ENCODE data around the gene PRKG1. TPM values are rescaled to one million over a fixed set of nuclear protein-coding genes. Genes with fewer than 3 reads are reported as not detected.
"Not testable (repeated sequence)": the region's sequence is repeated elsewhere in the genome, so short reads cannot be mapped to it uniquely, and the experiment has no call there.

The PRKG1 gene
- total RNA-seq, 2 donors from 2014 or later, result 1.3 to 2.7 TPM

DNA sequence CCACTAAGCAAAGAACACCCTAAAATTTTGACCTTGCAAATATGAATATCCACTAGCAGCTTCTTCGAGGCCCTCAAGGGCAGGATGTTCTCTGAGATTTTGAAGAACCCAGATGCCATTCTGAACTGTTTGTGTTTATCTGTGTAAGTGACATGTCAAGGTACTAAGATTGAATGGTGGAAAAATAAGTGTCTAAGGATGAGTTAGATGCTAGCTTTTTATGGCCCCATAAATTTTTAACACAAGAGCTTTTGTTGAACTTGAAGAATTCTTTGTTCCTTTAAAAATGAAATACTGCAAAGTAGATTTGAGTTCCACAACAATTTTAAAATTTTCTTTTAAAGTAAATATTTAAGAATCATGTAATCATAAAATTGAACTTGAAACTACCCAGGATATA lies 365.4 kb downstream of the PRKG1 start:
- no peak overlapping the region for H3K27ac ChIP-seq (ENCODE audit: low read depth, low read length)
- H3K27me3 Mint-ChIP-seq (ENCODE audit: insufficient read depth), result no peaks in the 10 kb centered on the region
- no peak overlapping the region for H3K4me3 Mint-ChIP-seq
- TF ChIP-seq, protein P1, sequence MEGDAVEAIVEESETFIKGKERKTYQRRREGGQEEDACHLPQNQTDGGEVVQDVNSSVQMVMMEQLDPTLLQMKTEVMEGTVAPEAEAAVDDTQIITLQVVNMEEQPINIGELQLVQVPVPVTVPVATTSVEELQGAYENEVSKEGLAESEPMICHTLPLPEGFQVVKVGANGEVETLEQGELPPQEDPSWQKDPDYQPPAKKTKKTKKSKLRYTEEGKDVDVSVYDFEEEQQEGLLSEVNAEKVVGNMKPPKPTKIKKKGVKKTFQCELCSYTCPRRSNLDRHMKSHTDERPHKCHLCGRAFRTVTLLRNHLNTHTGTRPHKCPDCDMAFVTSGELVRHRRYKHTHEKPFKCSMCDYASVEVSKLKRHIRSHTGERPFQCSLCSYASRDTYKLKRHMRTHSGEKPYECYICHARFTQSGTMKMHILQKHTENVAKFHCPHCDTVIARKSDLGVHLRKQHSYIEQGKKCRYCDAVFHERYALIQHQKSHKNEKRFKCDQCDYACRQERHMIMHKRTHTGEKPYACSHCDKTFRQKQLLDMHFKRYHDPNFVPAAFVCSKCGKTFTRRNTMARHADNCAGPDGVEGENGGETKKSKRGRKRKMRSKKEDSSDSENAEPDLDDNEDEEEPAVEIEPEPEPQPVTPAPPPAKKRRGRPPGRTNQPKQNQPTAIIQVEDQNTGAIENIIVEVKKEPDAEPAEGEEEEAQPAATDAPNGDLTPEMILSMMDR (conservative IDR thresholded peaks at IDR 0.05), result no peak
- H3K9me3 Mint-ChIP-seq, result no peaks in the 10 kb centered on the region
- DNase-seq, result no peak
- no peaks in the 10 kb centered on the region for H3K4me1 Mint-ChIP-seq
- H3K9ac ChIP-seq (ENCODE audit: extremely low read depth, low read length, poor library complexity, severe bottlenecking), result no peak overlapping the region
- H3K27ac Mint-ChIP-seq, result no peak overlapping the region
- H3K9me3 ChIP-seq (ENCODE audit: control insufficient read depth, low read length), result no peaks in the 10 kb centered on the region
- no peaks in the 10 kb centered on the region for H3K27me3 ChIP-seq (ENCODE audit: control insufficient read depth, insufficient read depth, low read length, poor library complexity, severe bottlenecking)
- no peaks in the 10 kb centered on the region for H3K36me3 ChIP-seq (ENCODE audit: control insufficient read depth, insufficient read depth, low read length)
- no peaks in the 10 kb centered on the region for H3K4me1 ChIP-seq (ENCODE audit: control insufficient read depth, insufficient read depth, low read length)
- no peaks in the 10 kb centered on the region for H3K36me3 Mint-ChIP-seq (ENCODE audit: low read depth)
- no peak overlapping the region for H3K4me3 ChIP-seq (ENCODE audit: low read length)
- WGBS, 2 experiments (ENCODE audit: insufficient coverage in 1 of 2, insufficient read length in 1 of 2), result 93% methylated on average over 1 of the region's 1 CpG; no CpG with 5 or more reads in 1 of the 2 experiments

DNA sequence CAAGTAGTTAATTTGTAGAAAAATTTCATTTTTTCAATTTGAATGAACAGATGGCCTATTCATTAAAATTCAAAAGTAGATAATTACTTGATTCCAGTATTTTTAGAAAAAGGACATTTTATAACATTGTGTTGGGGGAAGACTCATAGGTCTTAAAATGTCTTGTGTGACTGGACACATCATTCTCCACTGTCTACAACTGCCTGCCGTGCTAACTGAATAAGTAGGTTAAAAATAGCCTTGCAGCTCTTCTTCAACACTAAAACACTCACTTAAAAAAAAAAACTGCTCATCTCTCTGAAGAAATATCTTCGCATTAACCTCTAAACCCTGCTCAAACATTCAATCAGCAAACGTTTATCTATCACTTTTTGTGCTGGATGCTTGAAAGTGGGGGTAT lies 371.3 kb downstream of the PRKG1 start:
- no peak for DNase-seq
- Mint-ChIP-seq H3K4me1 (no peaks in the 10 kb centered on the region), H3K9me3 (no peaks in the 10 kb centered on the region), H3K36me3 (ENCODE audit: low read depth) (no peaks in the 10 kb centered on the region), H3K27me3 (ENCODE audit: insufficient read depth) (no peaks in the 10 kb centered on the region), H3K27ac (no peak overlapping the region), H3K4me3 (no peak overlapping the region)
- no peak overlapping the region for H3K27ac ChIP-seq (ENCODE audit: low read depth, low read length)
- H3K36me3 ChIP-seq (ENCODE audit: control insufficient read depth, insufficient read depth, low read length), result no peaks in the 10 kb centered on the region
- H3K9me3 ChIP-seq (ENCODE audit: control insufficient read depth, low read length), result no peaks in the 10 kb centered on the region
- TF ChIP-seq, protein P1 (conservative IDR thresholded peaks at IDR 0.05), result no peak
- no peak overlapping the region for H3K9ac ChIP-seq (ENCODE audit: extremely low read depth, low read length, poor library complexity, severe bottlenecking)
- H3K4me3 ChIP-seq (ENCODE audit: low read length), result no peak overlapping the region
- H3K4me1 ChIP-seq (ENCODE audit: control insufficient read depth, insufficient read depth, low read length), result no peaks in the 10 kb centered on the region
- WGBS, 2 experiments (ENCODE audit: insufficient coverage in 1 of 2, insufficient read length in 1 of 2), result 95% methylated on average over 3 of the region's 3 CpGs; no CpG with 5 or more reads in 1 of the 2 experiments
- no peaks in the 10 kb centered on the region for H3K27me3 ChIP-seq (ENCODE audit: control insufficient read depth, insufficient read depth, low read length, poor library complexity, severe bottlenecking)

DNA sequence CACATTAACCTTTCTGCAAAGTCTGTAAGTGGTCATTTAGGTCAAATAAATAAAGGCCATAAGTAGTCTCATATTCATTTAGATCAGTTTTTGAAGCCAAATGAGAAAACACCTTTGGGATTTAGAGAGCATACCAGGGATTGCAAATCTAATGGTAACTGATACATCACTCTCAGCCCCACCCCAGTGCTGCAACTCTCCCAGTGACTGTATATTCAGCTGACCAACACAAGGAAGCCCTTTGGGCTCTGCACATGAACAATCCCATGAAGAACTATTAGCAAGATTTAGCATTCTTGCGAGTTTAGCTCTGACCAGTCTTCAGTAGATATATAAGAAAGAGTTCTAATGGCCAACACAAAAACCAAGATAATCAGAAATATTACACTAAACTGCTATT lies 372.8 kb downstream of the PRKG1 start:
- 70% methylated on average over 1 of the region's 1 CpG; no CpG with 5 or more reads in 1 of the 2 experiments for WGBS, 2 experiments (ENCODE audit: insufficient coverage in 1 of 2, insufficient read length in 1 of 2)
- H3K9ac ChIP-seq (ENCODE audit: extremely low read depth, low read length, poor library complexity, severe bottlenecking), result no peak overlapping the region
- TF ChIP-seq, protein P1 (conservative IDR thresholded peaks at IDR 0.05), result no peak
- no peak for DNase-seq
- H3K27me3 ChIP-seq (ENCODE audit: control insufficient read depth, insufficient read depth, low read length, poor library complexity, severe bottlenecking), result no peaks in the 10 kb centered on the region
- H3K9me3 Mint-ChIP-seq, result no peaks in the 10 kb centered on the region
- no peaks in the 10 kb centered on the region for H3K36me3 ChIP-seq (ENCODE audit: control insufficient read depth, insufficient read depth, low read length)
- no peaks in the 10 kb centered on the region for H3K4me1 ChIP-seq (ENCODE audit: control insufficient read depth, insufficient read depth, low read length)
- no peaks in the 10 kb centered on the region for H3K4me1 Mint-ChIP-seq
- no peak overlapping the region for H3K4me3 Mint-ChIP-seq
- no peaks in the 10 kb centered on the region for H3K36me3 Mint-ChIP-seq (ENCODE audit: low read depth)
- H3K27ac Mint-ChIP-seq, result no peak overlapping the region
- no peaks in the 10 kb centered on the region for H3K27me3 Mint-ChIP-seq (ENCODE audit: insufficient read depth)
- no peak overlapping the region for H3K27ac ChIP-seq (ENCODE audit: low read depth, low read length)
- H3K4me3 ChIP-seq (ENCODE audit: low read length), result no peak overlapping the region
- H3K9me3 ChIP-seq (ENCODE audit: control insufficient read depth, low read length), result no peaks in the 10 kb centered on the region

DNA sequence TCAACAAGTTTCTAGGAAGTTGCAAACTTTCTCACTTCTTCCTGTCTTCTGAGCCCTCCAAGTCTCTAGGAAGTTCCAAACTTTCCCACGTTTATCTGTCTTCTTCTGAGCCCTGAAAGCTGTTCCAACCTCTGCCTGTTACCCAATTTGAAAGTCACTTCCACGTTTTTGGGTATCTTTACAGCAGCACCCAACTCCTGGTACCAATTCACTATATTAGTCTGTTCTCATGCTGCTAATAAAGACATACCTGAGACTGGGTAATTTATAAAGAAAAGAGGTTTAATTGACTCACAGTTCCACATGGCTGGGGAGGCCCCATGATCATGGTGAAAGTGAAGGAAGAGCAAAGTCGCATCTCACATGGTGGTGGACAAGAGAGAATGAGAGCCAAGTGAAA lies 381.5 kb downstream of the PRKG1 start:
- H3K27ac ChIP-seq (ENCODE audit: low read depth, low read length); H3K27me3 ChIP-seq (ENCODE audit: control insufficient read depth, insufficient read depth, low read length, poor library complexity, severe bottlenecking); H3K9ac ChIP-seq (ENCODE audit: extremely low read depth, low read length, poor library complexity, severe bottlenecking); H3K36me3 Mint-ChIP-seq (ENCODE audit: low read depth); H3K4me3 Mint-ChIP-seq; H3K4me1 ChIP-seq (ENCODE audit: control insufficient read depth, insufficient read depth, low read length); H3K27ac Mint-ChIP-seq; H3K27me3 Mint-ChIP-seq (ENCODE audit: insufficient read depth); H3K4me3 ChIP-seq (ENCODE audit: low read length); DNase-seq; H3K4me1 Mint-ChIP-seq; H3K36me3 ChIP-seq (ENCODE audit: control insufficient read depth, insufficient read depth, low read length): not testable (repeated sequence)
- WGBS, 2 experiments (ENCODE audit: insufficient coverage in 1 of 2, insufficient read length in 1 of 2), result 91 to 100% methylated on average over 2 to 3 of the region's 3 CpGs
- peaks cover 30% of the 10 kb centered on the region for H3K9me3 Mint-ChIP-seq
- H3K9me3 ChIP-seq (ENCODE audit: control insufficient read depth, low read length), result peaks cover 20% of the 10 kb centered on the region
